ENCODE results near the gene SUCLG1. TPM values are rescaled to one million over a fixed set of nuclear protein-coding genes. Genes with fewer than 3 reads are reported as not detected.

Gene SUCLG1
- total and polyA plus RNA-seq, 10 of the 15 experiments (the other 5 are each of a cell fraction or from before 2014, with no cell fraction given) = 75.4 to 197 (median 93.6) TPM

DNA sequence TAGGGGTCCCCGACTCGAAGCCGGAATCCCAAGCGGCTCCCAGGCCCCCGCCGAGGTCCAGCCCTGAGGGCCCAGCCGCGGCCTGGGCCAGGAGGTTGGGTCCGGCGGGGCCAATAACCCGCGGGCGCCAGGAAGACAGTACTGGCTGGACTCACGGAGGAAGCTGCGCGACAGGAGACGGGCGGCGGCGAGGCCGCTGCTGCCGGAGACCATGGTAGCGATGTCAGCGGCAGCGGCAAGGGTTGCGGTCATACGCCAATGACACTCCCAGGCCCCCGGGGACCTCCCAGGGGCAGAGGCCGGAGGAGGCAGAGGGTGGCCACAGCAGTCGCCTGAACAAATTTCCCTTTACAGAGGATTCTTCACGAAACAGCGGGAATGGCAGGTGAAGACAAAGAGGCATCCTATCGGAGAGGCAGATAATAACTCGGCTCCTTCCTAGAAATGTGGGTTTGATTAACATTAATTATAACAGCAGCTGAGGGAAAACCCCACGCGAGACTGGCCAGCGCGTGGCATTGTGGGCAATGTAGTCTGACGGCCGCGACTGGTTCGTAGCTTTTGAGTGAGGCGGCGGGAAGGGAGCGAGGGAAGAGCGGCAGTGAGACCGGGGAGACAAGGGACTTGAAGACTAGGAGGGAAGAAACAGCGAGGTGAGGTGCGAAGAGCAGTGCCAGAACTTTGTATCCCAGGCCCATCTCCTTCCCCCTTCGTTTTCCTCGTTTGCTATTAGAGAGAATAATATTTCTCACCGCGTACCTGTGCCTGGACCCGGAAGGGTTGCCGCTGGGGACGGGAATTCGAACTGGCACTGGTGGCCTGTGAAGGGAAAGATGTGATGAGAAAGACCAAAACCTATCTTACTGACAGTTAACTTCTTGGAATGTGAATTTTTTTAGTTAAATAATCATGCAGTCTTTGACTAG lies at the start of gene SUCLG1 (continued):
- TF ChIP-seq, protein P1, sequence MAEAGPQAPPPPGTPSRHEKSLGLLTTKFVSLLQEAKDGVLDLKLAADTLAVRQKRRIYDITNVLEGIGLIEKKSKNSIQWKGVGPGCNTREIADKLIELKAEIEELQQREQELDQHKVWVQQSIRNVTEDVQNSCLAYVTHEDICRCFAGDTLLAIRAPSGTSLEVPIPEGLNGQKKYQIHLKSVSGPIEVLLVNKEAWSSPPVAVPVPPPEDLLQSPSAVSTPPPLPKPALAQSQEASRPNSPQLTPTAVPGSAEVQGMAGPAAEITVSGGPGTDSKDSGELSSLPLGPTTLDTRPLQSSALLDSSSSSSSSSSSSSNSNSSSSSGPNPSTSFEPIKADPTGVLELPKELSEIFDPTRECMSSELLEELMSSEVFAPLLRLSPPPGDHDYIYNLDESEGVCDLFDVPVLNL (IDR thresholded peaks at IDR 0.05; ENCODE audit: low read depth, low read length) = peak; percentile 89
- peak; percentile 70; the same call in 1 of the 2 replicates for TF ChIP-seq POLR2AphosphoS5 (IDR thresholded peaks at IDR 0.05; ENCODE audit: low read length)
- TF ChIP-seq, protein P2, sequence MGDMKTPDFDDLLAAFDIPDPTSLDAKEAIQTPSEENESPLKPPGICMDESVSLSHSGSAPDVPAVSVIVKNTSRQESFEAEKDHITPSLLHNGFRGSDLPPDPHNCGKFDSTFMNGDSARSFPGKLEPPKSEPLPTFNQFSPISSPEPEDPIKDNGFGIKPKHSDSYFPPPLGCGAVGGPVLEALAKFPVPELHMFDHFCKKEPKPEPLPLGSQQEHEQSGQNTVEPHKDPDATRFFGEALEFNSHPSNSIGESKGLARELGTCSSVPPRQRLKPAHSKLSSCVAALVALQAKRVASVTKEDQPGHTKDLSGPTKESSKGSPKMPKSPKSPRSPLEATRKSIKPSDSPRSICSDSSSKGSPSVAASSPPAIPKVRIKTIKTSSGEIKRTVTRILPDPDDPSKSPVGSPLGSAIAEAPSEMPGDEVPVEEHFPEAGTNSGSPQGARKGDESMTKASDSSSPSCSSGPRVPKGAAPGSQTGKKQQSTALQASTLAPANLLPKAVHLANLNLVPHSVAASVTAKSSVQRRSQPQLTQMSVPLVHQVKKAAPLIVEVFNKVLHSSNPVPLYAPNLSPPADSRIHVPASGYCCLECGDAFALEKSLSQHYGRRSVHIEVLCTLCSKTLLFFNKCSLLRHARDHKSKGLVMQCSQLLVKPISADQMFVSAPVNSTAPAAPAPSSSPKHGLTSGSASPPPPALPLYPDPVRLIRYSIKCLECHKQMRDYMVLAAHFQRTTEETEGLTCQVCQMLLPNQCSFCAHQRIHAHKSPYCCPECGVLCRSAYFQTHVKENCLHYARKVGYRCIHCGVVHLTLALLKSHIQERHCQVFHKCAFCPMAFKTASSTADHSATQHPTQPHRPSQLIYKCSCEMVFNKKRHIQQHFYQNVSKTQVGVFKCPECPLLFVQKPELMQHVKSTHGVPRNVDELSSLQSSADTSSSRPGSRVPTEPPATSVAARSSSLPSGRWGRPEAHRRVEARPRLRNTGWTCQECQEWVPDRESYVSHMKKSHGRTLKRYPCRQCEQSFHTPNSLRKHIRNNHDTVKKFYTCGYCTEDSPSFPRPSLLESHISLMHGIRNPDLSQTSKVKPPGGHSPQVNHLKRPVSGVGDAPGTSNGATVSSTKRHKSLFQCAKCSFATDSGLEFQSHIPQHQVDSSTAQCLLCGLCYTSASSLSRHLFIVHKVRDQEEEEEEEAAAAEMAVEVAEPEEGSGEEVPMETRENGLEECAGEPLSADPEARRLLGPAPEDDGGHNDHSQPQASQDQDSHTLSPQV (IDR thresholded peaks at IDR 0.05) = peak; percentile 95
- TF ChIP-seq ATF7 (IDR thresholded peaks at IDR 0.05; ENCODE audit: low read depth) = peak; percentile 85
- TF ChIP-seq SREBF1 (IDR thresholded peaks at IDR 0.05; ENCODE audit: low read length) = peak; percentile 41; the same call in 1 of the 2 replicates
- TF ChIP-seq NR2F1 (conservative IDR thresholded peaks at IDR 0.05) = peak; percentile 98
- TF ChIP-seq CBX3 (IDR thresholded peaks at IDR 0.05; ENCODE audit: borderline replicate concordance, low read depth) = no peak
- TF ChIP-seq MYC (IDR thresholded peaks at IDR 0.05; ENCODE audit: insufficient read depth, insufficient read length, insufficient replicate concordance, low read length, severe bottlenecking) = peak; percentile 89
- TF ChIP-seq IKZF2 (IDR thresholded peaks at IDR 0.05) = peak; percentile 48 to 73; a peak in 3 of 4 replicates
- TF ChIP-seq YY1 (IDR thresholded peaks at IDR 0.05; ENCODE audit: low read depth, low read length) = peak; percentile 82
- peak; percentile 97; the same call in 1 of the 2 replicates for TF ChIP-seq STAT1 (conservative IDR thresholded peaks at IDR 0.05)
- no peak for TF ChIP-seq NR2C2 (IDR thresholded peaks at IDR 0.05; ENCODE audit: borderline replicate concordance, control insufficient read depth, insufficient read length, low read depth)
- TF ChIP-seq MEF2B (IDR thresholded peaks at IDR 0.05; ENCODE audit: partially characterized antibody, poor library complexity, severe bottlenecking) = peak; percentile 91
- no peak for TF ChIP-seq EGR1 (IDR thresholded peaks at IDR 0.05; ENCODE audit: borderline replicate concordance in 1 of 2, low read depth in 2 of 2, low read length in 2 of 2)
- TF ChIP-seq EED (IDR thresholded peaks at IDR 0.05; ENCODE audit: low read depth) = peak; percentile 26
- TF ChIP-seq HDGF (IDR thresholded peaks at IDR 0.05) = peak; percentile 82; the same call in 1 of the 2 replicates
- TF ChIP-seq RUNX3 (IDR thresholded peaks at IDR 0.05; ENCODE audit: low read length) = peak; percentile 88
- TF ChIP-seq, protein P3, sequence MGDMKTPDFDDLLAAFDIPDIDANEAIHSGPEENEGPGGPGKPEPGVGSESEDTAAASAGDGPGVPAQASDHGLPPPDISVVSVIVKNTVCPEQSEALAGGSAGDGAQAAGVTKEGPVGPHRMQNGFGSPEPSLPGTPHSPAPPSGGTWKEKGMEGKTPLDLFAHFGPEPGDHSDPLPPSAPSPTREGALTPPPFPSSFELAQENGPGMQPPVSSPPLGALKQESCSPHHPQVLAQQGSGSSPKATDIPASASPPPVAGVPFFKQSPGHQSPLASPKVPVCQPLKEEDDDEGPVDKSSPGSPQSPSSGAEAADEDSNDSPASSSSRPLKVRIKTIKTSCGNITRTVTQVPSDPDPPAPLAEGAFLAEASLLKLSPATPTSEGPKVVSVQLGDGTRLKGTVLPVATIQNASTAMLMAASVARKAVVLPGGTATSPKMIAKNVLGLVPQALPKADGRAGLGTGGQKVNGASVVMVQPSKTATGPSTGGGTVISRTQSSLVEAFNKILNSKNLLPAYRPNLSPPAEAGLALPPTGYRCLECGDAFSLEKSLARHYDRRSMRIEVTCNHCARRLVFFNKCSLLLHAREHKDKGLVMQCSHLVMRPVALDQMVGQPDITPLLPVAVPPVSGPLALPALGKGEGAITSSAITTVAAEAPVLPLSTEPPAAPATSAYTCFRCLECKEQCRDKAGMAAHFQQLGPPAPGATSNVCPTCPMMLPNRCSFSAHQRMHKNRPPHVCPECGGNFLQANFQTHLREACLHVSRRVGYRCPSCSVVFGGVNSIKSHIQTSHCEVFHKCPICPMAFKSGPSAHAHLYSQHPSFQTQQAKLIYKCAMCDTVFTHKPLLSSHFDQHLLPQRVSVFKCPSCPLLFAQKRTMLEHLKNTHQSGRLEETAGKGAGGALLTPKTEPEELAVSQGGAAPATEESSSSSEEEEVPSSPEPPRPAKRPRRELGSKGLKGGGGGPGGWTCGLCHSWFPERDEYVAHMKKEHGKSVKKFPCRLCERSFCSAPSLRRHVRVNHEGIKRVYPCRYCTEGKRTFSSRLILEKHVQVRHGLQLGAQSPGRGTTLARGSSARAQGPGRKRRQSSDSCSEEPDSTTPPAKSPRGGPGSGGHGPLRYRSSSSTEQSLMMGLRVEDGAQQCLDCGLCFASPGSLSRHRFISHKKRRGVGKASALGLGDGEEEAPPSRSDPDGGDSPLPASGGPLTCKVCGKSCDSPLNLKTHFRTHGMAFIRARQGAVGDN (IDR thresholded peaks at IDR 0.05) = peak; percentile 60

Data from GM12878 (cell line).